ENCODE data around the gene P2RX1.
"Not testable (repeated sequence)": the region's sequence is repeated elsewhere in the genome, so short reads cannot be mapped to it uniquely, and the experiment has no call there.

Gene P2RX1

GRCh38 chr17:3857261-3858105 is 58.8 kb downstream of the P2RX1 start:
- no peak for DNase-seq (ENCODE audit: low read depth in 2 of 2)

GRCh38 chr17:3854204-3854603 is 62.1 kb downstream of the P2RX1 start:
- not testable (repeated sequence) for DNase-seq (ENCODE audit: low read depth in 2 of 2)

- no peak for DNase-seq (ENCODE audit: low read depth in 2 of 2)
Observed at GRCh38 chr17:3852561-3852960, 63.7 kb downstream of the P2RX1 start.

DNA sequence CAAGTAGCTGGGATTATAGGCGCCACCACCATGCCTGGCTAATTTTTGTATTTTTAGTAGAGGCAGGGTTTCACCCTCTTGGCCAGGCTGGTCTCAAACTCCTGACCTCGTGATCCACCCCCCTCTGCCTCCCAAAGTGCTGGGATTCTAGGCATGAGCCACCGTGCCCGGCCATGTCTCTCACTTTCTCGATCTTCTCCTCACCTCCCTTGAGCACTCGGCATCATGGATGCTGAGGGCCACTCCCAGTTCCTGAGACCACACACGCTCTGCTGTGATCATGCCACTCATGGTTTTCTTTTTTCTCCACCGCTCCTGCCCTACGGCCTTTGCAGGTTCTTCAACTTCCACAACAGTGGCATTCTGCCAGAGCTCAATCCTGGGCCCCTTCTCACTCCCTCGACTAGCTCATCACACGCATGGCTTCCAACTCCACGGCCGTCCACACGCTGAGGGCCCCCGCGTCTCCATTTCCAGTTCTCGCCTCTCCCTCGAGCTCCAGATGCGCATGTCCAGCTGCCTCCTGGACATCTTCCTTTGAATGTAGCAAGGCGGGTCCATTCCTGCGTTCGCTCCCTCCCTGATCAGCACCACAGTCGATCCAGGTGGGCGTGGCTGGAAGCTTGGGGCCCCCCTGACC is 64.7 kb downstream of the P2RX1 start:
- DNase-seq (ENCODE audit: low read depth in 2 of 2), result no peak

- no peak for DNase-seq (ENCODE audit: low read depth in 2 of 2)
Observed at GRCh38 chr17:3848229-3848835, 67.9 kb downstream of the P2RX1 start.

GRCh38 chr17:3847165-3847670 is 69.0 kb downstream of the P2RX1 start:
- no peak for DNase-seq (ENCODE audit: low read depth in 2 of 2)
